ENCODE data around the gene SGMS1.

The SGMS1 gene

GRCh38 chr10:50410066-50410811 lies 213.5 kb downstream of the SGMS1 start:
- Mint-ChIP-seq H3K27ac (no peak overlapping the region), H3K4me1 (no peaks in the 10 kb centered on the region), H3K36me3 (ENCODE audit: low read depth) (no peaks in the 10 kb centered on the region), H3K27me3 (ENCODE audit: low read depth) (no peaks in the 10 kb centered on the region), H3K4me3 (no peak overlapping the region), H3K9me3 (no peaks in the 10 kb centered on the region)
- no peak for TF ChIP-seq CTCF (IDR thresholded peaks at IDR 0.05; ENCODE audit: unreplicated experiment in 3 of 3)

- H3K4me1 Mint-ChIP-seq, result peaks cover 4% of the 10 kb centered on the region
- no peaks in the 10 kb centered on the region for H3K36me3 Mint-ChIP-seq (ENCODE audit: low read depth)
- H3K27me3 Mint-ChIP-seq (ENCODE audit: low read depth), result no peaks in the 10 kb centered on the region
- no peak overlapping the region for H3K27ac Mint-ChIP-seq
- no peak for TF ChIP-seq CTCF (IDR thresholded peaks at IDR 0.05; ENCODE audit: unreplicated experiment in 3 of 3)
- no peak overlapping the region for H3K4me3 Mint-ChIP-seq
- H3K9me3 Mint-ChIP-seq, result no peaks in the 10 kb centered on the region
Measured at GRCh38 chr10:50407076-50407801, 216.5 kb downstream of the SGMS1 start.

- no peaks in the 10 kb centered on the region for H3K36me3 Mint-ChIP-seq (ENCODE audit: low read depth)
Measured at GRCh38 chr10:50406457-50407070, 217.2 kb downstream of the SGMS1 start.

GRCh38 chr10:50405723-50406122 lies 218.0 kb downstream of the SGMS1 start:
- no peak overlapping the region for H3K4me3 Mint-ChIP-seq
- no peak overlapping the region for H3K27ac Mint-ChIP-seq
- H3K27me3 Mint-ChIP-seq (ENCODE audit: low read depth), result no peaks in the 10 kb centered on the region
- no peaks in the 10 kb centered on the region for H3K9me3 Mint-ChIP-seq
- no peaks in the 10 kb centered on the region for H3K36me3 Mint-ChIP-seq (ENCODE audit: low read depth)
- H3K4me1 Mint-ChIP-seq, result peaks cover 4% of the 10 kb centered on the region
- no peak for TF ChIP-seq CTCF (IDR thresholded peaks at IDR 0.05; ENCODE audit: unreplicated experiment in 3 of 3)

More at GRCh38 chr10:50406457-50407070, 217.2 kb downstream of the SGMS1 start:
- H3K27ac Mint-ChIP-seq, result no peak overlapping the region
- peaks cover 4% of the 10 kb centered on the region for H3K4me1 Mint-ChIP-seq
- no peak for TF ChIP-seq CTCF (IDR thresholded peaks at IDR 0.05; ENCODE audit: unreplicated experiment in 3 of 3)
- no peaks in the 10 kb centered on the region for H3K27me3 Mint-ChIP-seq (ENCODE audit: low read depth)
- H3K4me3 Mint-ChIP-seq, result no peak overlapping the region
- no peaks in the 10 kb centered on the region for H3K9me3 Mint-ChIP-seq

GRCh38 chr10:50404021-50404773 lies 219.6 kb downstream of the SGMS1 start:
- no peak for TF ChIP-seq CTCF (IDR thresholded peaks at IDR 0.05; ENCODE audit: unreplicated experiment in 3 of 3)

More at GRCh38 chr10:50404021-50404773, 219.6 kb downstream of the SGMS1 start:
- Mint-ChIP-seq H3K36me3 (ENCODE audit: low read depth) (no peaks in the 10 kb centered on the region), H3K4me1 (peaks cover 4% of the 10 kb centered on the region), H3K4me3 (no peak overlapping the region), H3K9me3 (no peaks in the 10 kb centered on the region), H3K27ac (peak overlapping the region in 1 of 3 experiments; percentile 20), H3K27me3 (ENCODE audit: low read depth) (no peaks in the 10 kb centered on the region)
